IMR-90 (cell line): ENCODE results near the gene PDGFC. TPM values are rescaled to one million over a fixed set of nuclear protein-coding genes. Genes with fewer than 3 reads are reported as not detected.
A peak's percentile ranks its signal among the peaks of the same experiment; 100 is the strongest.
"Not testable (repeated sequence)": the region's sequence is repeated elsewhere in the genome, so short reads cannot be mapped to it uniquely, and the experiment has no call there.

ENCODE experiments used
- ATAC-seq: fragments of 200-7000 bp; cut with Tn5 transposase; 2 replicates; pipeline ENCODE4 v1.9.1; 2020; ENCODE audit warnings: low read depth, mild to moderate bottlenecking, moderate library complexity
- BruUV-seq: library from RNA; stranded (reverse); fragments of 400-500 nt; replicated peaks from 2 replicates; lab custom pipeline; 2021; lab: Mats Ljungman, UMichigan
- CTCF ChIA-PET: fragments of 300-600 bp; formaldehyde crosslinking; extraction: SDS; loops from one replicate; lab custom pipeline; 2021; ENCODE audit warnings: antibody characterized with exemption; lab: Yijun Ruan, JAX
- POLR2A ChIA-PET: fragments of 300-600 bp; sonication (Branson Sonifier 250); formaldehyde crosslinking; loops from one replicate; lab custom pipeline; 2022; ENCODE audit warnings: antibody characterized with exemption; ENCODE audit not compliant: unreplicated experiment; lab: Charles Lee
- DNase-seq: peaks from one replicate; pipeline ENCODE4 v3.0.0; 2013
- H2AFZ ChIP-seq: replicated peaks from 2 replicates; pipeline ENCODE3; 2013; ENCODE audit warnings: low read length, mild to moderate bottlenecking; ENCODE audit not compliant: poor library complexity
- H2AK5ac ChIP-seq: 2 replicates; pipeline ENCODE4 v1.6.1; 2013; ENCODE audit warnings: low read depth, low read length, inconsistent platforms
- H2AK9ac ChIP-seq: replicated peaks from 2 replicates; pipeline ENCODE3; 2013; ENCODE audit warnings: mild to moderate bottlenecking, low read depth, low read length, moderate library complexity; ENCODE audit not compliant: poor library complexity
- H2BK120ac ChIP-seq: 2 replicates; pipeline ENCODE4 v1.6.1; 2013; ENCODE audit warnings: low read depth, low read length, inconsistent platforms
- H2BK15ac ChIP-seq: 3 replicates; pipeline ENCODE4 v1.6.1; 2013; ENCODE audit warnings: low read depth, low read length, inconsistent platforms
- H2BK20ac ChIP-seq: 2 replicates; pipeline ENCODE4 v1.6.1; 2013; ENCODE audit warnings: low read depth, mild to moderate bottlenecking, inconsistent platforms, low read length, moderate library complexity
- H2BK5ac ChIP-seq: 2 replicates; pipeline ENCODE4 v1.6.1; 2013; ENCODE audit warnings: mild to moderate bottlenecking, low read depth, low read length, inconsistent platforms; ENCODE audit not compliant: poor library complexity, severe bottlenecking
- H3K14ac ChIP-seq: replicated peaks from 2 replicates; pipeline ENCODE4 v1.6.1; 2013; ENCODE audit warnings: low read depth, low read length, inconsistent platforms
- H3K18ac ChIP-seq: 2 replicates; pipeline ENCODE4 v1.6.1; 2013; ENCODE audit warnings: low read depth, low read length, control low read depth
- H3K23ac ChIP-seq: 2 replicates; pipeline ENCODE4 v1.6.1; 2013; ENCODE audit warnings: low read depth, low read length, inconsistent platforms
- H3K27ac ChIP-seq: 2 replicates; pipeline ENCODE4 v1.5.1; 2013; ENCODE audit warnings: mild to moderate bottlenecking, control low read depth, low read length; ENCODE audit not compliant: insufficient read depth
- H3K27me3 ChIP-seq: 2 replicates; pipeline ENCODE4 v1.6.1; 2013; ENCODE audit warnings: low read length; ENCODE audit not compliant: control insufficient read depth, insufficient read depth
- H3K36me3 ChIP-seq: 2 replicates; pipeline ENCODE4 v1.6.1; 2013; ENCODE audit warnings: low read length, mixed read lengths; ENCODE audit not compliant: control insufficient read depth, insufficient read depth
- H3K4ac ChIP-seq: 2 replicates; pipeline ENCODE4 v1.6.1; 2013; ENCODE audit warnings: low read depth, low read length, inconsistent platforms
- H3K4me1 ChIP-seq: 2 replicates; pipeline ENCODE4 v1.6.1; 2013; ENCODE audit warnings: low read length, mixed read lengths; ENCODE audit not compliant: control insufficient read depth, insufficient read depth
- H3K4me2 ChIP-seq: 2 replicates; pipeline ENCODE4 v1.6.1; 2013; ENCODE audit warnings: low read depth, mild to moderate bottlenecking, control low read depth, low read length, moderate library complexity
- H3K4me3 ChIP-seq: 2 replicates; pipeline ENCODE4 v1.5.1; 2013; ENCODE audit warnings: low read depth, mild to moderate bottlenecking, control low read depth, low read length, moderate library complexity; ENCODE audit not compliant: insufficient read depth
- H3K56ac ChIP-seq: 2 replicates; pipeline ENCODE4 v1.6.1; 2013; ENCODE audit warnings: low read length, inconsistent platforms; ENCODE audit not compliant: insufficient read depth; ENCODE audit errors: extremely low read depth
- H3K79me1 ChIP-seq, 2 experiments: 2 replicates each; pipeline ENCODE4 v1.6.1; 2013; ENCODE audit warnings: low read length in 2 of 2, inconsistent platforms in 1 of 2, low read depth in 1 of 2
- H3K9ac ChIP-seq: 2 replicates; pipeline ENCODE4 v1.6.1; 2013; ENCODE audit warnings: low read depth, low read length, control low read depth
- H3K9me1 ChIP-seq: 2 replicates; pipeline ENCODE4 v1.6.1; 2013; ENCODE audit warnings: low read length, inconsistent platforms; ENCODE audit not compliant: insufficient read depth
- H3K9me3 ChIP-seq: 2 replicates; pipeline ENCODE4 v1.6.1; 2013; ENCODE audit warnings: low read length; ENCODE audit not compliant: control insufficient read depth, insufficient read depth
- H4K20me1 ChIP-seq: 2 replicates; pipeline ENCODE4 v1.6.1; 2013; ENCODE audit warnings: low read length, inconsistent platforms; ENCODE audit not compliant: insufficient read depth
- H4K5ac ChIP-seq: 2 replicates; pipeline ENCODE4 v1.6.1; 2013; ENCODE audit warnings: mild to moderate bottlenecking, low read depth, low read length, control low read depth
- H4K8ac ChIP-seq, 2 experiments: 2 replicates each; pipeline ENCODE4 v1.6.1; 2013; ENCODE audit warnings: low read depth in 2 of 2, low read length in 2 of 2, control low read depth in 1 of 2, inconsistent platforms in 1 of 2
- H4K91ac ChIP-seq: 2 replicates; pipeline ENCODE4 v1.6.1; 2013; ENCODE audit warnings: low read depth, low read length, inconsistent platforms; ENCODE audit not compliant: insufficient read depth
- CEBPB ChIP-seq: IDR thresholded peaks from 2 replicates; pipeline ENCODE4 v1.6.1; 2012; ENCODE audit warnings: low read depth, low read length, improper control_type of control experiment
- FOS ChIP-seq: fragments of 150-350 bp; IDR thresholded peaks from 2 replicates; pipeline ENCODE4 v1.6.1; 2016; ENCODE audit warnings: low read depth, low read length
- MAFK ChIP-seq: IDR thresholded peaks from 2 replicates; pipeline ENCODE4 v1.6.1; 2012; ENCODE audit warnings: low read depth, low read length, improper control_type of control experiment
- RFX5 ChIP-seq: IDR thresholded peaks from 2 replicates; pipeline ENCODE4 v1.8.0; 2012; ENCODE audit warnings: low read depth, mild to moderate bottlenecking, low read length, moderate library complexity
- WGBS, 2 experiments: methylation state at CpG; one replicate each; pipeline versions ENCODE4 v1.1.5 to v1.1.7; 2013; ENCODE audit warnings: missing lambda C conversion rate in 2 of 2; ENCODE audit not compliant: insufficient read length in 1 of 2; ENCODE audit errors: extremely low coverage in 2 of 2; 5-methylcytosine and 5-hydroxymethylcytosine counted together
- dilution Hi-C: fragments of 300-500 bp; cut with HindIII; formaldehyde crosslinking; loops from one replicate; pipeline ENCODE4 v1.14.3; 2018; ENCODE audit warnings: low sequenced_read_pairs; ENCODE audit not compliant: unreplicated experiment
- in situ Hi-C: fragments of 300-500 bp; cut with MboI; formaldehyde crosslinking; loops from 3 replicates; pipeline ENCODE4 v1.14.3; 2019; ENCODE audit warnings: low sequenced_read_pairs, inconsistent platforms, mixed read lengths
- intact Hi-C: fragments of 100-400 bp; cut with micrococcal nuclease; formaldehyde crosslinking; loops from 2 replicates; pipeline ENCODE4 v1.10.0; 2022
- polyA plus RNA-seq, 3 experiments: library from polyadenylated mRNA; depleted of rRNA; stranded (reverse); fragments of >200 nt; gene quantifications; 2 replicates each; pipeline ENCODE4 v1.2.3, GENCODE V29; 2012; ENCODE audit warnings: low replicate concordance in 1 of 3
- total RNA-seq: library from RNA; depleted of rRNA; stranded (reverse); fragments of >200 nt; gene quantifications from 2 replicates; pipeline ENCODE4 v1.2.3, GENCODE V29; 2012

PDGFC gene
- total and polyA plus RNA-seq, 2 of the 4 experiments (the other 2 are of a cell fraction) = 19.8 to 90.7 TPM

- H3K4me2 ChIP-seq = no peak overlapping the region
- no peak overlapping the region for H4K5ac ChIP-seq
- no TSS peak for BruUV-seq
- TF ChIP-seq MAFK (no peak), FOS (no peak), RFX5 (no peak), CEBPB (no peak)
- H3K9me1 ChIP-seq = no peaks in the 10 kb centered on the region
- in situ Hi-C loops (no loop called here), intact Hi-C loops (no loop called here), dilution Hi-C loops (no loop called here)
- H3K36me3 ChIP-seq = no peaks in the 10 kb centered on the region
- POLR2A ChIA-PET = no interaction called here
- H4K8ac ChIP-seq = no peak overlapping the region
- DNase-seq (peak; percentile 21), ATAC-seq (peak; percentile 17; the same call in 1 of the 2 replicates)
- H2BK20ac ChIP-seq = no peak overlapping the region
- H3K18ac ChIP-seq = no peak overlapping the region
- no peak overlapping the region for H3K23ac ChIP-seq
- H3K14ac ChIP-seq = no peak overlapping the region
- H2AK5ac ChIP-seq = no peak overlapping the region
- 100% methylated on average over 1 of the region's 1 CpG; no CpG with 5 or more reads in 1 of the 2 experiments for WGBS, 2 experiments
- H2BK5ac ChIP-seq = no peak overlapping the region
- no peaks in the 10 kb centered on the region for H3K9me3 ChIP-seq
- no peak overlapping the region for H3K56ac ChIP-seq
- H3K27me3 ChIP-seq = no peaks in the 10 kb centered on the region
- no peak overlapping the region for H3K4ac ChIP-seq
- no peak overlapping the region for H2BK15ac ChIP-seq
- H3K4me1 ChIP-seq = no peaks in the 10 kb centered on the region
- no peak overlapping the region for H4K91ac ChIP-seq
- H2AFZ ChIP-seq = no peak overlapping the region
- no peak overlapping the region for H2AK9ac ChIP-seq
- H3K4me3 ChIP-seq = no peak overlapping the region
- H2BK120ac ChIP-seq = no peak overlapping the region
- peaks cover 17 to 28% of the 10 kb centered on the region in 2 experiments for H3K79me1 ChIP-seq
- no peak overlapping the region for H3K27ac ChIP-seq
- no peak overlapping the region for H3K9ac ChIP-seq
- no peaks in the 10 kb centered on the region for H4K20me1 ChIP-seq
- CTCF ChIA-PET = no interaction called here
Observed at GRCh38 chr4:156870131-156870530, 101.5 kb downstream of the PDGFC start.

GRCh38 chr4:156866088-156866487, 105.5 kb downstream of the PDGFC start:
- H2AFZ ChIP-seq, dilution Hi-C loops, H4K91ac ChIP-seq, H3K27ac ChIP-seq, H2BK20ac ChIP-seq, H3K36me3 ChIP-seq, H3K4me3 ChIP-seq, H2AK9ac ChIP-seq, H3K18ac ChIP-seq, intact Hi-C loops, H4K20me1 ChIP-seq, H3K4me2 ChIP-seq, H3K23ac ChIP-seq, H3K4me1 ChIP-seq, H3K4ac ChIP-seq, H3K27me3 ChIP-seq, H4K8ac ChIP-seq, H2BK15ac ChIP-seq, H3K9ac ChIP-seq, POLR2A ChIA-PET, H3K56ac ChIP-seq, H3K14ac ChIP-seq, H2BK5ac ChIP-seq, BruUV-seq, ATAC-seq, H2AK5ac ChIP-seq, DNase-seq, H4K5ac ChIP-seq, H3K9me3 ChIP-seq, H2BK120ac ChIP-seq, H3K9me1 ChIP-seq, in situ Hi-C loops, CTCF ChIA-PET: not testable (repeated sequence)
- WGBS, 2 experiments = no CpG with 5 or more reads among the region's 2 CpGs
- H3K79me1 ChIP-seq = peaks cover 12 to 18% of the 10 kb centered on the region in 2 experiments
